Measurements from ENCODE around the gene GFM1. TPM values are rescaled to one million over a fixed set of nuclear protein-coding genes. Genes with fewer than 3 reads are reported as not detected.
A peak's percentile ranks its signal among the peaks of the same experiment; 100 is the strongest.

The GFM1 gene
- total RNA-seq, 1 experiment from 2014 or later = 45.0 TPM

GRCh38 chr3:158713094-158713499 is 68.8 kb downstream of the GFM1 start:
- in situ Hi-C loops (cut with HindIII; ENCODE audit: low pct_unique_long_range_greater_than_20kb, low sequenced_read_pairs) = no loop called here
- no peak for DNase-seq (ENCODE audit: low read depth)

DNA sequence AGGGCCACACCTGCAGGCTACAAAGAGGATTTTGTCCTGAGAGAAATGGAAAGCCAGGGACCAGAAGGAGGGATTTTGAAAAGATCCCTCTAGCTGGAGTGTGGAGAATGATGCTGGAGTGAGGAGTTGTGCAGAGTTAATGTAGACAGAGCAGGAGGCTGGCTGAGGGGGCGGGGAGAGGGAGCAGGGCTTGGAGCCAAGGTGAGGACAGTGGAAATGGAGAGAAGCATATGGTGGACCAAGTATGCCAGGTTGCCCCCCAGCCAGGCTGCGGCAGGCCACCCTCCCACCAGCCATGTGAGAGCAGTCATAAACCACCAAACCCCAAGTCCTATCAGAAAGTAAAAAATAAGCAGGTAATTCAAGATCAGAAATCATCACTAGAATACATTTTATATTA is 73.2 kb downstream of the GFM1 start:
- no peak for DNase-seq (ENCODE audit: low read depth)
- in situ Hi-C loops (cut with HindIII; ENCODE audit: low pct_unique_long_range_greater_than_20kb, low sequenced_read_pairs) = no loop called here

DNA sequence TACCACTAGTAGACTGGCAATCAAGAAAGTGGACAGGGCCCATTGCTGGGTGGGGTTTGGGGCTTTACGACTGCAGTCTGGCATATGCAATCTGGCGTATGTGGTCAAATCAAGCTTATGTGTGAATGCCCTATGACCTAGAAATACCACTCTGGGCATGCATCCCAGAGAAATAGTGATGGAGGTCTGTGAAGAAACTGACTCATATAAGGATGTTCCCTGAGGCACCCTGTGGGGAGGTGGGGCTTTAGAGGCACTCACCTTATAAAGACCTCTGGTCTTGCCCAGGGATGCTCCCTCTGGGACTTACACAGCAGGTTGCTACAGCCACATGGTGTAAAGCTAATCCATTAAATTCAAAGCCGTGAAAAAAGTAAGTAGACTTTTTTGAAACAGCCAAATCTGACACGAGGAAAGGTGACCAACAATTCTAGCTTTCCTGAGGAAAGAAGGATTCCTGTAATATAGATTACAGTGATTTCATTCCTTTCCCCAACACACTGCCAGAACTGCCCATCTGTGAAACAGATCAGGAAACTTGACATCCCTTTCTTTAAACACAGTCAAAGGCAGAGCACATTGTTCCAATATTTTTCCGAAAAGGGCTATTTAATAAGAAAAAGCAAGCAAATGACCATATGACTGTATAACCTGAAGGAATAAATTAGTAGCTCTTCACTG is 74.3 kb downstream of the GFM1 start:
- in situ Hi-C loops (cut with HindIII; ENCODE audit: low pct_unique_long_range_greater_than_20kb, low sequenced_read_pairs) = no loop called here
- DNase-seq (ENCODE audit: low read depth) = peak; percentile 98

GRCh38 chr3:158722108-158722507 is 77.8 kb downstream of the GFM1 start:
- DNase-seq (ENCODE audit: low read depth) = no peak
- in situ Hi-C loops (cut with HindIII; ENCODE audit: low pct_unique_long_range_greater_than_20kb, low sequenced_read_pairs) = loop anchor here (10.0 kb wide), 1 partner anchor 67 kb away; no protein-coding TSS in a partner anchor

- DNase-seq (ENCODE audit: low read depth) = no peak
- in situ Hi-C loops (cut with HindIII; ENCODE audit: low pct_unique_long_range_greater_than_20kb, low sequenced_read_pairs) = loop anchor here (10.0 kb wide), 1 partner anchor 69 kb away; no protein-coding TSS in a partner anchor
Measured at GRCh38 chr3:158723991-158724390, 79.7 kb downstream of the GFM1 start.

- DNase-seq (ENCODE audit: low read depth) = peak; percentile 99
- in situ Hi-C loops (cut with HindIII; ENCODE audit: low pct_unique_long_range_greater_than_20kb, low sequenced_read_pairs) = loop anchor here (10.0 kb wide), 1 partner anchor 71 kb away; no protein-coding TSS in a partner anchor
Measured at GRCh38 chr3:158725348-158726011, 81.2 kb downstream of the GFM1 start.

DNA sequence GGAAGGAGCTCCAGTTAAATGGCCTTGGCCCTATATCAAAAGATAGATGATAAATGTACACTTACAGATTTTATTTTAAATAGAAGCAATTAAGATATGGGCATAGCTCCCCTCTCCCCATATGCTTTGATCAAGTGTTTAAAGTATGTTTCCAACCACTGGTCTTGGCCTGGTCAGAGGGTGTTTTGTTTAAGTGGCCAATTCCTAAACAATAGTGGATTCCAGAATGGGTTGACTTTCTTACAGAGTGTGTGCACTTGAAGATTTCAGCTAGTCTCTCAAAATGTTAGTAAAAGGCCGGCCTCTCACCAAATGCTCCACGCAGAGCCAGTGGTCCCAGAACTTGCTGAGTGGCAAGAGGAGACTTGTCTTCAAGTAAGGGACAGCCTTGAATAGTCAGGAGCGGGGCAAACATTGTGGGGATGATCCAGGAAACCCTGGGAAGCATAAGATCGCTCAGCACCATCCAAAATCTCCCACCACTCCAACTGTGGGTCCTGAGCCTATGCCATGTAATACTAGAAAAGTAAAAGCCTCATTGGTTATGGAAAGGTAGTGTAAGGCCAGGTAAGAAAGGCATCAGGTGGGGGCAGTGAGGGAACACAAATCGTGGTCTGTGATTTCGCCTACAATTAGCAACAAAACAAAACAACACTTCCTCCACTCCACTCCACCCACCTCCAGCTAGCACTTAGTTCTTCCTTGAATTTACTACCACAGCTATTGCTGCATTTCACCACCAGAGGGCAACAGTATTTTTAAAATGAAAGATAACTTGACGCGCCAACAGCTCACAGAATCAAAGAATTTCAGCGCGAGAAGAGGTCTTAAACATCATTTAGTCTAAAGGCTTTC is 83.1 kb downstream of the GFM1 start:
- in situ Hi-C loops (cut with HindIII; ENCODE audit: low pct_unique_long_range_greater_than_20kb, low sequenced_read_pairs) = loop anchor here (10.0 kb wide), 1 partner anchor 73 kb away; no protein-coding TSS in a partner anchor
- DNase-seq (ENCODE audit: low read depth) = peak; percentile 73

GRCh38 chr3:158728061-158728377 is 83.7 kb downstream of the GFM1 start:
- no peak for DNase-seq (ENCODE audit: low read depth)
- in situ Hi-C loops (cut with HindIII; ENCODE audit: low pct_unique_long_range_greater_than_20kb, low sequenced_read_pairs) = loop anchor here (10.0 kb wide), 1 partner anchor 73 kb away; no protein-coding TSS in a partner anchor

- no peak for DNase-seq (ENCODE audit: low read depth)
- in situ Hi-C loops (cut with HindIII; ENCODE audit: low pct_unique_long_range_greater_than_20kb, low sequenced_read_pairs) = loop anchor here (10.0 kb wide), 1 partner anchor 74 kb away; no protein-coding TSS in a partner anchor
Measured at GRCh38 chr3:158728851-158729250, 84.5 kb downstream of the GFM1 start.

DNA sequence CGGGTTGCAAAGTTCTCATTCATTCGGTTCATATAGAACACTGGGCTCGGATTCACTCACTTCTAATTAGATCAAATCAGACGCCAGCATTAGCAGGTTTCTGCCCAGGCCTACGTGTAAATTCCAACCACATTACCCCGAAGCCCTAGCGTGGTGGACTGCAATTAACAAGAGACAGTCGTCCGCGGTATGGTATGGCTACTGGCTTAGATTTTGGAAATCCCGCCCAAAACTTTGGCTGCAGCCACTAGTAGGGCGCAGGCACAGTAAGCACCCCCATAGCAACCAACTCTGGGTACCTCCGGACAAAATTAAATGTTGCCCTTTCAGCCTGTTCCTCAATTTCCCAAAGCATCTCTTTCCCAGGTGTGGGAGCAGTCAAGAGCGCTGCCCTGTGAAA is 87.2 kb downstream of the GFM1 start:
- in situ Hi-C loops (cut with HindIII; ENCODE audit: low pct_unique_long_range_greater_than_20kb, low sequenced_read_pairs) = no loop called here
- no peak for DNase-seq (ENCODE audit: low read depth)

DNA sequence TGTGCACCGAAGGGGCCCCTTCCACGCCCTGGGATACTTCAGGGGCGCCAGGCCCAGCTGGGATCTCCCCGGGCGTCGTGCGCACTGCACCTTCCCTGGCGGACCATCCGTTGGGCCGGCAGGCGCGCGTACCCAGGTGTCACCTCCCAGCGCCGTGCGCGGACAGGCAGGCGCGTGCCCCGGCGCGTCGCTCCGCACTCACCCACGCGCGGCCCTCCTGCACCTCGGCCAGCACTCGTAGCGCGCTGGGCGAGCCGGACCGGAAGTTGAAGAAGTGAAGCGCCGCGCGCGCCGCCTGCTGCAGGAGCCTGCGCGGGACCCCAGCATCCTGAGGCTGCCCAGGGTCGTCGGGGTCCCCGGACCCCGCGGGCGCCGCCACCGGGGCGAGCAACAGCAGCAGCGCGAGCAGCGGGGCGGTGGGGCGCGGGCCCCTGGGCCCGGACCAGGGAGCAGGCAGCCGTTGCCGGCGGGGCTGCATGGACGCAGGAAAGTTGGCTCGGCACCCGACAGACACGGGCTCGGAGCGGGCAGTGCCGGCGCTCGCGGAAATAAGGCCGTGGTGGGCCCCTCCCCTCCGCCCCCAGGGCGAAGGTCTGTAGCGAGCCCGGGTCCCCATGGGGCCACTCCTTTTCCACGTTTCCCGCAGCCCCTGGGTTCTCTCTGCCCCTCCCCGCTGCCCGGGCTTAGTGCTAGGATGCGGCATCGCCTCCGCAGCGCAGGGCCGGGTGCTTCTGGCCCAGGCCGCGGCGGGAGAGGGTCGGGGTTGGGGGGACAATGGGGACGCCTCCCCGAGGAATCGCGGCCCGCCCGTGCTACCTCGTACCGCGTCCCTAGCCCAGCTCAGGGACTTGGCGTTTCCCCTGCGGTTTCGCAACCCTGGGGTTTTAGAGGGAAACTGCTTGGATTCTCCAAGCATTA is 87.9 kb downstream of the GFM1 start, which contains the start of gene RARRES1:
RARRES1 (minus strand) TSS at position 520 of the 918 bp plus-strand sequence; CDS start at position 478, 42 bp downstream.
- in situ Hi-C loops (cut with HindIII; ENCODE audit: low pct_unique_long_range_greater_than_20kb, low sequenced_read_pairs) = no loop called here
- no peak for DNase-seq (ENCODE audit: low read depth)

- in situ Hi-C loops (cut with HindIII; ENCODE audit: low pct_unique_long_range_greater_than_20kb, low sequenced_read_pairs) = no loop called here
- no peak for DNase-seq (ENCODE audit: low read depth)
Measured at GRCh38 chr3:158732856-158733200, 88.5 kb downstream of the GFM1 start.

DNA sequence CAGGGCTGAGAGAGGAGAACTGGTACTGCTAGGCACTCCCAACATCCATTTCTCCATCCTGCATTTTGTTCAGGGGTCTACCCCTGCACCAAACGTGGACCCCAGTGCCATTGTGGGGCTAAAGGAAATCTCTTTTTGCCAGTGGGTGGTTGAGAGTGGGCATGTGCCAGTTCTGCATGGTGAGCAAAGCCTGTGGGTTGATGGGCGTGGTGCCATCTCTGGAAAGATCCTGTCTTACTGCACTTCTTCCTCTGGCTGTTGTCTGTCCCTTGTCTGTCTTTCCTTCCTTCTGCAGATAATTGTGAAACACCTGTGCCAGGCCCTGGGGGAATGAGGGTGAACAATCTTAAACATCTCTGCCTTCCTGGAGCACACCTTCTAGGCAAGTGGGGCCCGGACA is 89.3 kb downstream of the GFM1 start:
- no peak for DNase-seq (ENCODE audit: low read depth)
- in situ Hi-C loops (cut with HindIII; ENCODE audit: low pct_unique_long_range_greater_than_20kb, low sequenced_read_pairs) = no loop called here

GRCh38 chr3:158735296-158736033 is 91.1 kb downstream of the GFM1 start:
- in situ Hi-C loops (cut with HindIII; ENCODE audit: low pct_unique_long_range_greater_than_20kb, low sequenced_read_pairs) = no loop called here
- no peak for DNase-seq (ENCODE audit: low read depth)

- in situ Hi-C loops (cut with HindIII; ENCODE audit: low pct_unique_long_range_greater_than_20kb, low sequenced_read_pairs) = no loop called here
Measured at GRCh38 chr3:158737410-158737809, 93.1 kb downstream of the GFM1 start.

GRCh38 chr3:158737976-158738615 is 93.8 kb downstream of the GFM1 start:
- in situ Hi-C loops (cut with HindIII; ENCODE audit: low pct_unique_long_range_greater_than_20kb, low sequenced_read_pairs) = no loop called here
- no peak for DNase-seq (ENCODE audit: low read depth)

More at GRCh38 chr3:158737410-158737809, 93.1 kb downstream of the GFM1 start:
- no peak for DNase-seq (ENCODE audit: low read depth)

DNA sequence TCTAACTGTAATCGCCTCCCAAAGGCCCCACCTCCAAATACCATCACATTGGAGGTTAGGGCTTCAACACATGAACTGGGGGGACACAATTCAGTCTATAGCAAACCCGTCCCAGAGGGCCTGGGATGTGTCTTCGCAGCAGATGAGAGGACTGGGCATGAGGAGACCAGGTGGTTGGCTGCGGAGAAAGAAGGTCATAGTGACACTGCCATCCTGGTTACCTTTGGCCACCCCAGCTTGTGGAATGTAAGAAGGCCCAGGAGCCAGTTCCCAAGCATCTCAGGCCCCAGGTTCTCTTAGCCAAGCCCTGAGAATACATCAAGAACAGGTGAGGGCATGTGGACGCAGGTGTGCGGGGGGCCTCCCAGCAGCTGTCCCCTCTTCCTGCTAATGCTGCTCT is 94.3 kb downstream of the GFM1 start:
- in situ Hi-C loops (cut with HindIII; ENCODE audit: low pct_unique_long_range_greater_than_20kb, low sequenced_read_pairs) = no loop called here
- no peak for DNase-seq (ENCODE audit: low read depth)
